Upper lobe of left lung (tissue), 4 donors: Measurements from ENCODE around the gene LRP1.
A peak's percentile ranks its signal among the peaks of the same experiment; 100 is the strongest.

Experiments used
- CTCF ChIP-seq, 6 experiments: fragments of 450-650 bp in 4 of 6; fragments of 200-600 bp in 2 of 6; sonication (generic) in 2 of 6; IDR thresholded peaks; one replicate each; pipeline ENCODE4 v1.5.1; 2016 to 2019; ENCODE audit warnings: antibody characterized with exemption in 6 of 6
- EP300 ChIP-seq, 4 donors: sonication (generic); formaldehyde crosslinking; IDR thresholded peaks; one replicate each; pipeline ENCODE4 v1.5.1; 2017; ENCODE audit warnings: antibody characterized with exemption in 4 of 4, control low read depth in 2 of 4
- POLR2A ChIP-seq, 4 donors: fragments of 450-650 bp; IDR thresholded peaks; one replicate each; pipeline ENCODE4 v1.5.1; 2016 to 2017; ENCODE audit warnings: antibody characterized with exemption in 4 of 4, mild to moderate bottlenecking in 2 of 4
- POLR2AphosphoS5 ChIP-seq, 2 donors: sonication (generic); formaldehyde crosslinking; IDR thresholded peaks; one replicate each; pipeline ENCODE4 v1.5.1; 2017; ENCODE audit warnings: antibody characterized with exemption in 2 of 2

- TF ChIP-seq POLR2AphosphoS5 (IDR thresholded peaks at IDR 0.05) = no peak
- TF ChIP-seq POLR2A (IDR thresholded peaks at IDR 0.05) = no peak
- TF ChIP-seq EP300 (IDR thresholded peaks at IDR 0.05) = no peak
- peak in 1 of 6 experiments; percentile 43 for TF ChIP-seq CTCF (IDR thresholded peaks at IDR 0.05)
Observed at GRCh38 chr12:57176139-57176477, 47.8 kb downstream of the LRP1 start.
